Activated T-cell treated with anti-CD3 and anti-CD28 coated beads for 1 hour (primary cell): ENCODE results near the gene FNDC11.

Experiments used
- DNase-seq: peaks from one replicate; pipeline ENCODE4 v3.0.0-alpha.2; 2020; ENCODE audit warnings: low read depth

FNDC11 gene

DNA sequence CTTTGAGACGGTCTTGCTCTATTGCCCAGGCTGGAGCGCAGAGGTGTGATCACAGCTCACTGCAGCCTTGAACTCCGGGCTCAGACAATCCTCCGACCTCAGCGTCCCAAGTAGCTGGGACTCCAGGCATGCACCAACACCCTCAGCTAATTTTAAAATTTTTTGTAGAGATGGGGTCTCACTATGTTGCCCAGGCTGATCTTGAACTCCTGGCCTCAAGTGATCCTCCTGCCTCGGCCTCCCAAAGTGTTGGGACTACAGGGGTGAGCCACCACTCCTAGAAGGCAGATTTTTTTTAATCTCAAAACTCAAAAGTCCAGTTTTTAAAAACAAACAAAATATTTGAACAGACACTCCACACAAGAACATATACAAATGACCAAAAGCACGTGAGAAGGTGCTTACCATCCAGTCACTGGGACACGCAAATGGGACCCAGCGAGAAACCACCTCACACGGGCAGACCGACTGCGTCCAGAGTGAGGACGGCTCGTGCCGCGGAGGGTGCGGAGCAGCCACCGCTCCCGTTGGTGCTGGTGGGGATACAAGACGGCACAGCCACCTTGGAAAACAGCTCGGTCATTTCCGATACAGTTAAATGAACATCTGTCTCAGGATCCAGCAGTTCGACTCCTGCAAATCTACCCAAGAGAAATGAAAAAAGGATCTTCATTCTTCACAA lies 28.6 kb downstream of the FNDC11 start:
- no peak for DNase-seq

DNA sequence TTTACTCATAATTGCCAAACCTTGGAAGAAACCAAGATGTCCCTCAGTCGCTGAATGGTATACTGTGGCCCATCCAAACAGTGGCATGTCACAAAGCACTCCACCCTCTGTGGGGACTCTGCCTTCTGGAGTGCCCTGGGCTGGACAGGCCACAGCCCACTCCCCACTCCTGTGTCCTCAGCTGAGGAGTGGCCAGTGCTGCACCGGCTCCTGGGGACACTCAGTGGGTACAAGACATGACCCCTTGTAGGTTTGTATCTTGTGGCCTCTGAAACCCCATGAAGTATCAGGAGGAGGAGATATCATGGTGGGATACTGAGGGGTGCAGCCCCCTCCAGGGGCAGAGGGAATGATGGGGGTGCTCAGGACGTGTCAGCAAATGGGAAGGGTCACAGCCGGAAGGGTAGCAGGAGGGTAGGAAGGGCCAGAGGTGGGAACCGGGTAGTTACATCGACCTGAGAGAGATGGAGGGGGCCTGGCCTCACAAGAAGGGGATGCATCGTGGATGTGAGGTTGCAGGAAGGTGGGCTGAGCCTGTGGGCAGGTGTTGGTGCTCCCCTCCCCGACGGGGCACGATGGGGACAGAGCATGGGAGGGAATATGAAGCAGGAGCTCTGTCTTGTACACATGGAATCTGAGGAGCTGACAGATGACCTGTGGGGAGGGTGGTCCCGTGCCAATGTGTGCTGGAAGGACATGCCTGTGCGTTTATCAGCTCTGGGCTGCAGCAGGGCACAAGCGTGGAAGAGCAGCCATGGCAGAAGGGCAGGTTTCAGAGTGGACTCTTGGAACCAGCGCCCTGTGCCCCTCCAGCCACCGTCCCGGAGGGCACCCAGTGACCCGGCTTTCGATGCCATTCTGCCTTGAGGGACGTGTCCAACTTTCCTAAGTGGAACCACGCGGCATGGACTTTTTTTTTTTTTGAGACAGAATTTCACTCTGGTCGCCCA lies 31.9 kb downstream of the FNDC11 start:
- no peak for DNase-seq

DNA sequence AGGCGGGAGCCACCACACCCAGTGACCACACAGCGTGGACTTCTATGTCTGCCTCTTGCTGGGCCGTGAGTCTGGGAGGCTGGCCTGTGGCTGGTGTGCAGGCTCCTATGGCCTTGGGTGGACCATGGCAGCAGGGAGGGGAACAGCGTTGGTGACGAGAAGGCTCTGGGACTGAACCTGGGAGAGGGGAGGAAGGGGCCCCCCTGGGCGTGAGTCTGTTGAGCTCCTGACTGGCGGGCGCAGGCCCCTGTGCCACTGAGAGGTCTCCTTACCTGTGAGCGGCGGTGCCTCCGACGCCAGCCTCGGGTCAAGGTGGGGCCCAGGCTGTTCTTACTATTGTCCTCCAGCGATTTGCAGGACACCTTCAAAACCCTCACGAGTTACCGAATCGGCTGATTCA lies 32.8 kb downstream of the FNDC11 start:
- DNase-seq = no peak

DNA sequence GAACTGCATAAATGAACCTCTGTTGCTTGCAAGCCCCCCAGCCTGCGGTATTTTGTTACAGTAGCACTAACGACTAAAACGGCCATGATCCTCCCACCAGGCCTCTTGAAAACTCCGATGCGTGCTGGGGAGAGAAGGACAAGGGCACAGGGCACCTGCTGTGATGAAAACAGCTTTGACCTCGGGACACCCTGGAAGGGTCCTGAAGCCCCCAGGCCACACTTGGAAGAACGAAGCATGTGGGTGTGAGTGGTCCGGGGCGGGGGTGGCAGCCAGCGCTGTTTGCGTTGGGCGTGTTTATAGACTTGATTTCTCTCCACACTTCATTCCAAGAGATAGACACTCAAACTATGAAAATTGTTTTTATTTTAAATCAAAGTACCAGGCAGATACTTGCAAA lies 33.3 kb downstream of the FNDC11 start:
- DNase-seq = no peak

DNA sequence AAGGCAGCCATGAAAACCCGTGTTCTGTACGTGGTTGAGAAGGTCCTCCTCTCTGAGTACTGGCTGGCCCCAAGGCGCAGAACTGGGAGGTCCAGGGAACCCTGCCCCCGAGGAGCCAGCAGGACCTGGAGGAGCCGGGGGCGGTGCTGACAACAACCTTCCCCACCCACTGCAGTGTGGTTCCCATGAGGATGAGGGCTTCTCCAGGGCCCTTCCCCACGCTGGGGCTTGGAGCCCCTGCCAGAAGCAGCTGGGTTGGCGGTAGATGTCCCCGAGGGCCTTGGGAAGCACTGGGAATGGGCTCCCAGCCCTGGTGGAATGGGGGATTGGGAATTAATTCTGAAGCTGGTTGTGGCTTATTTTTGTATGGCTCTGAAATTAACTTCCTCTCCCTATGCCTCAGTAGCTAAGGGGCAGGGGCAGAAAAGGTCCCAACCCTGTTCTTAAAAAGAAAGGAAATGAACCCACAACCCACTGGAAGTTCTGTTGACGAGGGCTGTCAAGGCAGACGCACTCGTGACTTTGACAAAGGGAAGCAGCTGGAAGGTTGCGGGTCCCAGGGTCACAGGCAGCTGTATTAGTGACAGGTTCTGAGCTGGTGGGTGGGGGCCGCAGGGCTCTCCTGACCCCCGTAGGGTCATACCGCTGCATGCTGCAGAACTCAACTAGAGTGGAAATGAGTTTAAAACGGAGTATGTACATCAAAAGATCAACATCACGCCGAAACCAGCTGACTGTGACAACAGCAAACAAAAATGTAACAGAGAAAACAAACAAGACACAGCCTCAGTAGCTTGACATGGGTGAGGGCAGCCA lies 34.0 kb downstream of the FNDC11 start:
- no peak for DNase-seq

DNA sequence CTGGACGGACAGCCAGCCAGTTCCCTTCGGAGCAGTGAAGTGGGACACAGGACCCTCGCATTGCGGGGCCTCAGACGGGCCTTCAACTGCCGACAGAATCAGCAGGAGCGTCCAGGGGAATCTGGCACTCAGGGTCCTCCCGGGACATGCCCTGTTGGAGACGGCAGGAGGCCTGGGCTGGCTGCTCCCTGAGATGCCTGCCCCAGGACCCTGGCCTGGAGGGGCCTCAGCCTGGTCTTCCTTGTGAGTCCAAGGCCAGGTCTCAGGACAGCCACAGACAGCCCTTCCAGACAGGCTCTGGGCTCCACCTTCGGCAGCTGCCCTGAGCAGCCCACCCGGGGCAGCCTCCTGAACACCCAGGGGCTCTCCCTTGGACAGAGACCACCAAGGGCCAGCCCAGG lies 34.7 kb downstream of the FNDC11 start:
- DNase-seq = no peak

DNA sequence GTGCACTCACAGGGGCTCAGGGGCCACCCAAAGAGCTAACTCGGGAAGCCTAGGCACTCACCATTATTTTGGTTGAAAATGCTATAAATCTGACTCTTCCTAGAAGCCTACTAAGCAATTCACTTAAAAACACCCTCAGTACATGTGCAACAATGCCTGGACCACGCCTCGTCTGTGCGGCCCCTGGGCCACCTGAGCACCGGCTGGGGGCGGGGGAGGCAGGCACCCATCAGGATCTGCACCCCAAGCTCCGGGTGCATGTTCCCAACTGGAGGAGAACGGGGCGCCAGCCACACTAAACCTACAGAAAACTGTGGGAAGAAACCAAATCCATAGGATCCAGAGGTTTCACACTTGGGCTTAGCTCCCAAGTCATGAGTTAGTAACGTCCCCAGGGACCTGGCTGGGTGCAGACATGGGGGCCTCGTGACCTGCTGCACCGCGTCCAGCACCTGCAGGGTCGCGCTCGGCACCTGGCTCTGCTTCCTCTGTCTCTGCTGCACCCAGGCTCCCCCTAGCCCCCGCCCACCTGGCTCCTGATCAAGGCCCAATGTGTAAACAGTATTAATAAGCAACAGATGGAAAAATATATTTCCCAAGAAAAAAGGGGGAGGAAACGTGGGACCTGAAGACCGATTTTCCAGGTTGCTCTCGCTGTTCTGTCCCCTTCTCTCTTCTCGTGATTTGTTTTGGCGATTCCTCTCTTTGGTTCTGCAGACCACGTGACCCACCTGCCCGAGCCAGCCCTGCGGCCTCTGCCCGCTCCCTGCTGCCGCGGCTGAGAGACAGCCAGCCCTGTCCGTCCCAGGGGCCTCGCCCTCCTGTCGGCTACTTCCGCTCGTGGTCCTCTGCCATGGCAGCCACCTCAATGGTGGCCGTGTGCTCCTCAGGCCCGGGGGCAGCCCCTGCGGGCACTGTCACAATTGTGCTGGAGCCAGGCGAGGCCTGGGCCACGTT lies 35.6 kb downstream of the FNDC11 start:
- no peak for DNase-seq

DNA sequence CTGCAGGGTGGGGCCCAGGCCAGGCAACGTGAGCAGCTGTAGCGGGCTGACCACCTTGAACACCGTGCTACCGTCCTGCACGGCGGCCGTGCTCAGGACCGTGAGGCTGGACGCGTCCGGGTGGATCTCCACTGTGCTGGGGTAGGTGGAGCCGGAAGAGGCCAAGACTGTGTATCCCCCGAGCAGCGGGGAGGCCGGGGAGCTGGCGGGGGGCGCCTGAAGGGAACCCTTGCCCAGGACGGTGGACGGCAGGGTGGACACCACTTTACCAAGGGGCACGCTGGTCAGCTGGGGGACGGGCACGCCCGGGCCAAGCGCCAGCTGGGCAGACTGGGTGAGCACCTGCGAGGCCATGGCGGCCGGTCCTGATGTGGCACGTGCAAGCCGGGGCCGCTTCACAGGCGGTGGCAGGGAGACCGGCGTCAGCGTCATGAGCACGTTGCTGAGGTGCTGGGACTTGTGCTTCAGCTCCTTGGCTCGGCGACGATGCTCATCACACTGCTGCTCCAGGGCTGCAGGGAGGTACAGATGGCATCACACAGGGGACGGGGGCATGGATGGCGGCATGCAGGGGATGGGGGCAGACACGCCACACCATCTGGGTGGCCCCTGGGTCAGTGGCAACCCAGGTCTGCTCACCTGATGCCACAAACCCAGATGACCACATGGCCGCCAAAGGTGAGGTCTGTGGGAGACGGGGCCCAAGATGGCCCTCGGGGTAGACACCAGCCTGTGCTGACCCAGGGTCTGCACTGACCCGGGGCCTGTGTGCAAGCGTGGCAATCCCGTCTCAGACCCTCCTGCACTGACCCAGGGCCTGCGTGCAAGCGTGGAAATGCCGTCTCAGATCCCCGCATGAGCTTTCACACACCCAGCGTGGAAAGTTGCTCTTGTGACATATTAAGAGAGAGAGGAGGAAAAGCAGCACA lies 36.5 kb downstream of the FNDC11 start:
- no peak for DNase-seq

DNA sequence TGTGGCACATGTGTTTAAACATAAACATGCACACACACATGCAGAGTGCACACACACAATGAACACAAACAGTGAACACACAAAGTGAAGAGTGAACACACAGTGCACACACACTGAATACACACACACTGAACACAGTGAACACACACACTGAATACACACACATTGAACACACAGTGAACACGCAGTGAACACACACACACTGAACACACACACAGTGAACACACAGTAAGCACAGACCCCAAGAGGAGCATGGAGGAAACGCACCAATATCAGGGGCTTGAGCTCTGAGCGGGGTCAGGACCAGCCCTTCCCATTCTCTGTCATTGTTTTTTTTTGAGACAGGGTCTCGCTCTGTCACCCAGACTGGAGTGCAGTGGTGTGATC lies 37.2 kb downstream of the FNDC11 start:
- no peak for DNase-seq

DNA sequence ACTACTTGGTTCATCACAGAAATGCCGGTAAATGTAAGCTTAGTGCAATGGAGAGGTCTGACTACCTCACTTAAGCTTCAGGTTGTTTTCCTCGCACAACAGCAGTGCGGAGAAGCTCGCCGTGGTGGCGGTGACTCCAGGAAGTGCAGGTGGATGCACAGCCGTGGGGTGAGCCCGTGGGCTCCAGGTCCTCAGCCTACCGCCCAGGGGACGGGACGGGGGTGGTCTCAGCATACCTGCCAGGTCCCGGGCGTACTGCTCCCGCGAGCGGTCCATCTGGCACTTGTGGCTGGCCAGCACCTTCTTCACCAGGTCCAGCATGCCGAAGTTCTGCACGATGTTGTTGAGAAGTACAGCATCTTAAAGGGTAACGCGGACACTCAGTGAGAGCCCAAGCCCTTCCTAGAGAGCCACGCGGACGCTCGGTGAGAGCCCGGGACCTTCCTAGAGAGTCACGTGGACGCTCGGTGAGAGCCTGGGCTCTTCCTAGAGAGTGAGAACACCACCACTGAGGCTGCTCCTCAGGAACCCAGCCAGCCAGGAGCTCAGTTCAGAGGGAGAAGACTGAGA lies 37.9 kb downstream of the FNDC11 start:
- DNase-seq = no peak

DNA sequence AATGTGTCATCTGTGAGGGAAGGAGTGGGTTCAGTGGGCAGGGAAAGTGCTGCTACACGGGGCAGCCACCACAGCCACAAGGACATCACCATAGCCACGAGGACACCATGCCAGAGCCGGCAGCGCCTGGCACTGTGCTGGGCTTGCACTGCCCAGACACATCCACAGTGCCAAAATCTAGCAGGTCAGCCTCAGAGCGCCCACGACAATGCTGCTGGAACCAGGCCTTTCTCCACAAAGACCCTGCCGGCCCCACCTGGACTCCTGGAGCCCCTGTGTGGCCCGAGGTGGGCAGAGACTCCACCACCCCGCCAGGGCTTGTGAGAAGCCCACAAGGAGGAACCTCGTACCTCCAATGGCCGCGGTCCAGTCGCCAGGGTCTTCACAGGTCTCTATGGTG lies 38.7 kb downstream of the FNDC11 start:
- no peak for DNase-seq

DNA sequence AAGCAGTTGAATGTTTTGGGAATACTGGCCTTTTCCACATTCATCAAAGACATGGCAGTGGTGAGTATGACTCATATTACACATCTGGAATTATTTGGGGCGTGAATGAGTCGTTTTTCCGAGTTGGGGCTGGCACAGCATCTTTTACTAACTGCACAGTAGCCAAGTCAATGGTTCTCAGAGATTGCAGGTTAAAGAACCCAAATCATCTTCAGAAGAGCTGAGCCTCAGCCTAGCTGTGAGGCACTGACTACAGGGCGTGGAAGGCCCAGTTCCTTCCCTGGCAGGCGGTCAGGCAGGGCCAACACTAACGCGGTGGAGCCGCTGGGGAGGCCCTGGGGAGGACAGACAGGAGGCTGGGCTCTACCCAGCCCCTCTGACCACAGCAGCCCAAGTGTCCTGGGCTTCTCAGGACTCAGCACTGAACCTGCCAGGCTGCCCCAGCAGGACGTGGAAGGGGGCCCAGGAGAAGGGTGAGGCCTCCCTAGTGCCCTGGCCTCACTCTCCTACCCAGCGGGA lies 40.1 kb downstream of the FNDC11 start:
- DNase-seq = no peak

DNA sequence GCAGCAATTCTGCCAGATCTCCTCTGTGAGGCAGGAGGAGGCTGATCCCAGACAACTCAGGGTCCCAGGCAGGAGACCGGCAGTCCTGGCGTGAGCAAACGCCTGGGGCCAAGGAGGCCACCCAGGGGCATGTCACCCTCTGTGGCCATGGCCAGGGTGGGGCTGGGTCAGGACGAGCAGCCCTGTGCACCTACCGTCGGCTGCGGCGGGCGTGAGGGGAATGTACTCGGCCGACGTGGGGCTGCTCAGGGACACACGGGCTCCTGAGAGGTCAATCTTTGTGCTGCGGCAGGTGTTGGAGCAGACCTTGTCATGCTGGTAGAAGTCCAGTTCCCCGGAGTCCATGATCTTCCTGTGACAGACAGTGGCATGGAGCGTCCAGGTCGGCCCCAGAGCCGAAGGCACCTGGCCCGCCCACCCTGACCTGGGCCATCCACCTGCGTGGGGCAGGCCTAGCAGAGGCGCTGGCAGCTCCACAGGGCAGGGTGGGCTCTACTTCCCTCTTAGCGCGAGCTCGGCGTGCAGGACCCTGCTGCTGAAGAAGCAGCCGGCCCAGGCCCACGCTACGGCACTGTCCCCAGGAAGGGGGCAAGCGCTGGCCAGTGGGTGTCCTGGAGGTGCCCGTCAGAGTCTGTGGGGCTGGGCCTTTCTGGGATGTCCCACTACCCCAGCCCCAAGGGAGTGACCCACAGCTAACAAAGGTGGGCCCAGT lies 41.6 kb downstream of the FNDC11 start:
- DNase-seq = no peak

DNA sequence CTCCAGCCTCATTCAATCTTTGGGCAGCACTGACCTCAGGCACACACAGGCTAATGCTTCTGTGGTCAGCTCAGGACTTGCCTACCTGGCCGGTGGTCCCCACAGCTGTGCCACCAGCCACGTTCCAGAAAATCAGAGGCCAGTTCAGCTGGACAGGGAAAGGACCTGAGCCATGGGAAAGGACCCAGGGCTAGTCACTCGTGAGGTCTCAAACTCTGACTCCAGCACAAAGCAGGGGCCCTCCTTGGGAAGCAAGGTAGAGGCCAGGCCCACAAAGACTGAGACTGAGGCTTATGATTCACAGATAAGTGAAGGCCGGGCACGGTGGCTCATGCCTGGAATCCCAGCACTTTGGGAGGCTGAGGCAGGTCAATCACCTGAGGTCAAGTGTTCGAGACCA lies 42.5 kb downstream of the FNDC11 start:
- DNase-seq = no peak

DNA sequence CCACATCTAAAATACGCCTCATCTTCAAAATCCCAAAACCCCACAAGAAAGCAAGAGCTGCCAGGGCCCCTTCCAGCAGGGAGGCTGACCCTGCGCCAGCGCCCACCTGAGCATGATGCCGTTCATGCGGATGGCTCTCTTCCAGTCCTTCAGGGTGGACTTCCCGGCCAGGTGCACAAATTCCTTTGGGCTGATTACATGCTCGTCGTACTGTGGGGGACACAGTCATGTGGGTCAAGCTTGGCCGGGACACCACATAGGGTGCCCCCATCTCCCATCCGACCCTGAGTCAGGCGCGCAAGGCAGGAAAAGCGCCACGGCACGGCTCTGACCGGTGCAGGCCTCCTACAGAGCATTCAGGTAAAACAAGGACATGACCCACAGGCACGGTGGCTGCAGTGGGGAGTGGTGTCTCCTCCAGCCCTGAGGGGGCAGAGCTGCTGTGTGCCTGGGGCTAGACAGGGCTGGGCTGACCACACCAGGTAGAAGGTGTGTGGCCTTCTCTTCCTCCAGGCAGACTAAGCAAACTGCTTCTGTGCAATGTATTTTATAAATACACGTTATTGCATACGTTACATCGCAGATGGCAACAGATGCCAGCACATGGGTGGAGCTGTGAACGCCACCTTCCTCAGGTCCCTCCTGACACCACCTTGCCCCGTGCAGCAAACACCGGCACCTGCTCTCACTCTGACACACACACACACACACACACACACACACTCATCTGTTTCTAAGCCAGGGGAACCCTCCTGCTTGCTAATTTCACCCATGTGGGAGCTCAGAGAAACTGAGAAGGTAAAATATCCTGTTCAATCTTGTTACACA lies 43.9 kb downstream of the FNDC11 start:
- no peak for DNase-seq

DNA sequence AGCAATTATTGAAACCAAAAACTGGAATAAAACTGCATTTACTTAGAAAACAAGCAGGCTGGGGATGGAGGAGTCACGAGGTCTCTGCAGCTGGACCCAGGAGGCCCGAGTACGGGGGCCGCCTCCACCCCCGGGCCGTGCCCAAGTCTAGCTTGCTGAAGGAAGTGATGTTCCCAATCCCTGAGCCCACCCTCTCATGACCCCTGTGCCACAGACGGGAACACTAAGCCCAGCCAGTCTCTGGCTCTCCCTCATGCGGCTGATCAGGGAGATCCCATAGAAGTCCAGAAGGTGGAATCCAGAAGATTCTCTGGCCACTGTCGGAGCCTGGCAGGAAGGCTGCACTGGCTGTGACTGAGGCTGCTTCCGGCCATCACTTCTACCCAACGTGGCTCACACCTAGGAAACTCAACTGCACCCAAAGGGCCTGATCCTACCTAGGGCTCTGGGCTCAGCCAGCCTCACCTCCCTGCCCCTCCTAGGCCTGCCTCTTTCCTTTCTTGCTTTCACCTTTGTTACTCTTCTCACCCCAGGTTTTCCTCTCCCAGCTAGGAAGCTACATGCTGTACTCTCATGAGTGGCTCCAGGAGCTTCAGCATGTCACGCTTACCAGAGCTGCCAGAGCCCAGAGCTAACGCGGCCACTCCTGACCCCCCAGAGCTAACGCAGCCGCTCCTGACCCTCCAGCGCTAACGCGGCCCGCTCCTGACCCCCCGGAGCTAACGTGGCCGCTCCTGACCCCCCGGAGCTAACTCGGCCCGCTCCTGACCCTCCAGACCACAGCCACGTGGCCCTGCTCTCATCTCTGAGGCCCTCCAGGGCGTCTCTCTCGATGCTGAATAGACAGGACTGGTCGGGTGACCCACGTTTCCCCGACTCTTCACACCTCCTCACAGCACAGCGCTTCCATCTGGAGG lies 44.8 kb downstream of the FNDC11 start:
- DNase-seq = no peak

DNA sequence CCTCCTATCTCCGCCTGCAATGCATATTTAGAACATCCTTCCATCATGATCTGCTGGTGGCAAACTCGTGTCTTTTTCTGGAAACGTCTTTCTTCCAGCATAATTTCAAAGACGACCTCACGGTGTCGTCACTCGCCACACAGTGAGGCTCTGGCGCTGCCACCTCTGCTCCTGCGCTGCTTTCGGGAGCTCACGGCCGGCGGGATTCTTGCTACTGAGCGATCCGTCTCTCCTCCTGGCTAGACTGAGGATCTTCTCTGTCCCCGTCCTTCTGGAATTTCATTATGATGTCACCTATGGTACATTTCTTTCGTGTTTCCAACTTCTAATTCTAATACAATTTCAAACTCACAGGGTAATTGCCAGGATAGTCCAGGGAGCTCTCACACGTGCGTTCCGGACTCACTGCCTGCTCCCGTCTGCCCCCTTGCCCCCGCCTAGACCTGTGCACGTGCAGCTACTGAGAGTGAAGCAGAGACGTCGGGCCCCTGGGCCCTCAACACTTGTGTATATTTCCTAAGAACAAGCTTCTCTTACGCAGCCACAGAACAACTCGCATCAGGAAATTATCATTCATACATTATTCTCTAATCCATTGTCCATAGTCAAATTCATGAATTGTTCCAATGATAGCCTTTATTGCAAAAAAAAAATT lies 45.6 kb downstream of the FNDC11 start:
- DNase-seq = no peak
